ENCODE results near the gene PAFAH2. TPM values are rescaled to one million over a fixed set of nuclear protein-coding genes. Genes with fewer than 3 reads are reported as not detected.
A peak's percentile ranks its signal among the peaks of the same experiment; 100 is the strongest.

Gene PAFAH2
- total and polyA plus RNA-seq, 2 of the 13 experiments (the other 11 are each of a cell fraction or from before 2014, with no cell fraction given): 6.9 to 9.4 TPM

GRCh38 chr1:25922056-25922970 is 75.5 kb downstream of the PAFAH2 start (continued):
- TF ChIP-seq ZNF451 (CRISPR knock-in tag; IDR thresholded peaks at IDR 0.05) (no peak), DNMT1 (CRISPR knock-in tag; IDR thresholded peaks at IDR 0.05) (no peak), HOXD1 (CRISPR knock-in tag; IDR thresholded peaks at IDR 0.05) (no peak), GATA4 (IDR thresholded peaks at IDR 0.05; ENCODE audit: borderline replicate concordance, low read depth) (no peak), MAX (IDR thresholded peaks at IDR 0.05) (0 out of 2 replicates have a peak, but pooled peaks have one; percentile 15), RARA (CRISPR knock-in tag; IDR thresholded peaks at IDR 0.05) (no peak), ZNF317 (CRISPR knock-in tag; IDR thresholded peaks at IDR 0.05) (no peak), RFX5 (IDR thresholded peaks at IDR 0.05; ENCODE audit: low read depth, low read length) (no peak), ZNF430 (CRISPR knock-in tag; IDR thresholded peaks at IDR 0.05) (no peak), DZIP1 (CRISPR knock-in tag; IDR thresholded peaks at IDR 0.05) (no peak)

- peaks cover 42% of the 10 kb centered on the region for H3K4me1 ChIP-seq (ENCODE audit: insufficient read depth, low read length)
- in situ Hi-C loops (cut with HindIII; ENCODE audit: extremely low pct_ligation_motif_present, low pct_unique_long_range_greater_than_20kb): no loop called here
- intact Hi-C loops (cut with micrococcal nuclease; ENCODE audit: unreplicated experiment): no loop called here
- H3K79me2 ChIP-seq (ENCODE audit: insufficient read depth, low read length): no peaks in the 10 kb centered on the region
- no peak overlapping the region for H3K4me2 ChIP-seq (ENCODE audit: low read depth, low read length)
- FAIRE-seq: no peak
- H3K9ac ChIP-seq (ENCODE audit: insufficient read depth, low read depth, low read length): no peak overlapping the region
- ATAC-seq: no peak
- no peak overlapping the region for H3K27ac ChIP-seq (ENCODE audit: extremely low read length, insufficient read depth, low read length)
- no TSS peak for BruUV-seq (replicated peaks)
- no peak for DNase-seq (ENCODE audit: low spot score)
- no peak overlapping the region for H3K4me3 ChIP-seq (replicated peaks in 1 of 3; ENCODE audit: insufficient read depth in 1 of 3, low read depth in 2 of 3, low read length in 3 of 3)
- no peaks in the 10 kb centered on the region for H3K9me3 ChIP-seq (ENCODE audit: low read length)
- peaks cover 9 to 26% of the 10 kb centered on the region in 2 experiments for H3K27me3 ChIP-seq (ENCODE audit: control insufficient read depth in 1 of 2, insufficient read depth in 2 of 2, low read length in 2 of 2)
- 60% methylated on average over 9 of the region's 11 CpGs for WGBS (ENCODE audit: low lambda C conversion rate)
- no peaks in the 10 kb centered on the region for H4K20me1 ChIP-seq (ENCODE audit: insufficient read depth, low read length)
- POLR2A ChIA-PET: no interaction called here
- no peaks in the 10 kb centered on the region for H3K36me3 ChIP-seq (replicated peaks in 1 of 2; ENCODE audit: control insufficient read depth in 1 of 2, insufficient read depth in 2 of 2, low read length in 2 of 2)
- CTCF ChIA-PET (ENCODE audit: low intra/inter-chr PET ratio, low total read pairs): no interaction called here
- H2AFZ ChIP-seq (ENCODE audit: low read length): no peak overlapping the region
- TF ChIP-seq ZSCAN21 (CRISPR knock-in tag; IDR thresholded peaks at IDR 0.05; ENCODE audit: borderline replicate concordance) (no peak), REPIN1 (CRISPR knock-in tag; IDR thresholded peaks at IDR 0.05; ENCODE audit: borderline replicate concordance, low read depth) (no peak), KLF12 (CRISPR knock-in tag; IDR thresholded peaks at IDR 0.05; ENCODE audit: borderline replicate concordance) (no peak), AKNA (CRISPR knock-in tag; IDR thresholded peaks at IDR 0.05; ENCODE audit: borderline replicate concordance) (no peak), ZNF282 (IDR thresholded peaks at IDR 0.05; ENCODE audit: partially characterized antibody) (no peak), DNMT3B (CRISPR knock-in tag; conservative IDR thresholded peaks at IDR 0.05) (no peak)
Measured at GRCh38 chr1:25918615-25919014, 79.2 kb downstream of the PAFAH2 start.
